GM18873 (cell line): Measurements from ENCODE around the gene PI4KA.
"Not testable (repeated sequence)": the region's sequence is repeated elsewhere in the genome, so short reads cannot be mapped to it uniquely, and the experiment has no call there.

Experiments used
- ATAC-seq: cut with Tn5 transposase; IDR thresholded peaks from one replicate; pipeline ENCODE4 v1.9.1; 2021; ENCODE audit warnings: mild to moderate bottlenecking, moderate library complexity, moderate number of reproducible peaks; ENCODE audit not compliant: unreplicated experiment, low FRiP score

PI4KA gene

GRCh38 chr22:20781272-20781990, 77.2 kb downstream of the PI4KA start:
- no peak for ATAC-seq

- no peak for ATAC-seq
Measured at GRCh38 chr22:20779818-20780158, 78.8 kb downstream of the PI4KA start.

GRCh38 chr22:20779014-20779817, 79.4 kb downstream of the PI4KA start:
- no peak for ATAC-seq

GRCh38 chr22:20777420-20778177, 81.0 kb downstream of the PI4KA start:
- no peak for ATAC-seq

GRCh38 chr22:20776624-20777405, 81.8 kb downstream of the PI4KA start:
- no peak for ATAC-seq

GRCh38 chr22:20775342-20775895, 83.2 kb downstream of the PI4KA start:
- ATAC-seq = no peak

GRCh38 chr22:20774882-20775281, 83.7 kb downstream of the PI4KA start:
- ATAC-seq = no peak

GRCh38 chr22:20773793-20774212, 84.8 kb downstream of the PI4KA start, which contains the start of gene SERPIND1:
TSS of gene SERPIND1 (plus strand) at chr22:20774113. CDS start at chr22:20779313, 5,200 bp downstream.
- no peak for ATAC-seq

GRCh38 chr22:20771918-20772625, 86.5 kb downstream of the PI4KA start:
- no peak for ATAC-seq

- not testable (repeated sequence) for ATAC-seq
Measured at GRCh38 chr22:20769496-20769826, 89.2 kb downstream of the PI4KA start.

GRCh38 chr22:20766530-20766929, 92.1 kb downstream of the PI4KA start:
- ATAC-seq = no peak

GRCh38 chr22:20765938-20766337, 92.7 kb downstream of the PI4KA start:
- no peak for ATAC-seq

GRCh38 chr22:20764729-20765128, 93.9 kb downstream of the PI4KA start:
- no peak for ATAC-seq

- no peak for ATAC-seq
Measured at GRCh38 chr22:20764471-20764720, 94.2 kb downstream of the PI4KA start.

- ATAC-seq = no peak
Measured at GRCh38 chr22:20763630-20764470, 94.8 kb downstream of the PI4KA start.

GRCh38 chr22:20762233-20762796, 96.3 kb downstream of the PI4KA start:
- no peak for ATAC-seq

GRCh38 chr22:20761536-20761935, 97.1 kb downstream of the PI4KA start:
- no peak for ATAC-seq

GRCh38 chr22:20760084-20760483, 98.5 kb downstream of the PI4KA start:
- ATAC-seq = no peak

- no peak for ATAC-seq
Measured at GRCh38 chr22:20758688-20759087, 99.9 kb downstream of the PI4KA start.
